K562 (cell line): ENCODE measurements around the gene MRPL27. TPM values are rescaled to one million over a fixed set of nuclear protein-coding genes. Genes with fewer than 3 reads are reported as not detected.

Source experiments
- ATF1 ChIP-seq, 2 experiments: fragments of 450-650 bp in 1 of 2; IDR thresholded peaks; 2 replicates each; pipeline ENCODE4 v1.6.1; 2016; ENCODE audit warnings: missing compliant biosample characterization in 1 of 2, missing genetic modification characterization in 1 of 2
- CAMTA2 ChIP-seq: fragments of 250-450 bp; sonication (Bioruptor Pico); conservative IDR thresholded peaks from 2 replicates; pipeline ENCODE4 v1.5.1; 2022
- CREB1 ChIP-seq, 2 experiments: sonication (generic) in 1 of 2; formaldehyde crosslinking in 1 of 2; IDR thresholded peaks; 2 replicates each; pipeline versions ENCODE4 v1.6.1 to v1.8.0; 2012 to 2022; ENCODE audit warnings: inconsistent platforms in 1 of 2, mild to moderate bottlenecking in 1 of 2, missing genetic modification reagents in 1 of 2, moderate library complexity in 1 of 2
- E2F4 ChIP-seq: sonication (generic); formaldehyde crosslinking; IDR thresholded peaks from 2 replicates; pipeline ENCODE4 v1.8.0; 2022; ENCODE audit warnings: mild to moderate bottlenecking, low read depth, missing genetic modification reagents
- ETV6 ChIP-seq, 3 experiments: fragments of 150-350 bp in 1 of 3; sonication (generic) in 1 of 3; formaldehyde crosslinking in 1 of 3; IDR thresholded peaks; 2 replicates each; pipeline versions ENCODE4 v1.6.1 to v1.8.0; 2014 to 2022; ENCODE audit warnings: borderline replicate concordance in 2 of 3, low read depth in 2 of 3, antibody characterized with exemption in 1 of 3, low read length in 1 of 3, mild to moderate bottlenecking in 1 of 3, missing genetic modification reagents in 1 of 3
- FOS ChIP-seq: IDR thresholded peaks from 3 replicates; pipeline ENCODE4 v1.6.1; 2011; ENCODE audit not compliant: insufficient read length; ENCODE audit errors: extremely low read depth
- GTF2B ChIP-seq: IDR thresholded peaks from 2 replicates; pipeline ENCODE4 v1.6.1; 2011; ENCODE audit not compliant: insufficient read length; ENCODE audit errors: extremely low read depth
- HDAC2 ChIP-seq: fragments of 450-650 bp; IDR thresholded peaks from 2 replicates; pipeline ENCODE4 v1.6.1; 2016; ENCODE audit warnings: mild to moderate bottlenecking
- ID3 ChIP-seq, 2 experiments: fragments of 250-450 bp in 1 of 2; fragments of 450-650 bp in 1 of 2; sonication (Bioruptor Pico) in 1 of 2; IDR thresholded peaks; 2 replicates each; pipeline versions ENCODE4 v1.6.1 to v1.8.0; 2016 to 2021; ENCODE audit warnings: mild to moderate bottlenecking in 2 of 2, moderate library complexity in 2 of 2, missing compliant biosample characterization in 1 of 2, missing genetic modification characterization in 1 of 2
- L3MBTL2 ChIP-seq: fragments of 450-650 bp; IDR thresholded peaks from 2 replicates; pipeline ENCODE4 v1.6.1; 2016; ENCODE audit warnings: mild to moderate bottlenecking, moderate library complexity
- NFXL1 ChIP-seq: fragments of 450-650 bp; formaldehyde crosslinking; IDR thresholded peaks from 2 replicates; pipeline ENCODE4 v1.4.0; 2021; ENCODE audit warnings: mild to moderate bottlenecking
- PHF20 ChIP-seq: fragments of 450-650 bp; IDR thresholded peaks from 2 replicates; pipeline ENCODE4 v1.6.1; 2018; ENCODE audit not compliant: partially characterized antibody
- PHF21A ChIP-seq: fragments of 450-650 bp; IDR thresholded peaks from 2 replicates; pipeline ENCODE4 v1.6.1; 2017; ENCODE audit warnings: low read depth, borderline replicate concordance
- PHF8 ChIP-seq: fragments of 200-600 bp; sonication (generic); IDR thresholded peaks from 2 replicates; pipeline ENCODE4 v1.6.1; 2012; ENCODE audit warnings: mixed run types, mild to moderate bottlenecking, inconsistent platforms, low read length, moderate library complexity, borderline replicate concordance
- SMAD4 ChIP-seq: fragments of 250-450 bp; sonication (Bioruptor Pico); conservative IDR thresholded peaks from 2 replicates; pipeline ENCODE4 v1.8.0; 2021; ENCODE audit warnings: inconsistent platforms, mild to moderate bottlenecking, moderate library complexity
- SMARCE1 ChIP-seq: fragments of 450-650 bp; IDR thresholded peaks from 2 replicates; pipeline ENCODE4 v1.7.1; 2016; ENCODE audit warnings: mild to moderate bottlenecking
- TAF15 ChIP-seq: fragments of 200-400 bp; formaldehyde crosslinking; IDR thresholded peaks from 2 replicates; pipeline ENCODE4 v1.6.1; 2017; ENCODE audit warnings: mild to moderate bottlenecking, low read depth, low read length, moderate library complexity
- ZKSCAN1 ChIP-seq: fragments of 150-350 bp; IDR thresholded peaks from 2 replicates; pipeline ENCODE4 v1.6.1; 2016; ENCODE audit warnings: low read depth, low read length
- ZKSCAN3 ChIP-seq: fragments of 250-450 bp; sonication (Bioruptor Pico); IDR thresholded peaks from 2 replicates; pipeline ENCODE4 v1.4.0; 2020
- ZMIZ1 ChIP-seq, 2 experiments: fragments of 150-350 bp in 1 of 2; IDR thresholded peaks; 2 replicates each; pipeline ENCODE4 v1.6.1; 2012 to 2016; ENCODE audit warnings: low read depth in 2 of 2, low read length in 2 of 2, mild to moderate bottlenecking in 1 of 2, moderate library complexity in 1 of 2
- ZNF282 ChIP-seq: sonication (generic); formaldehyde crosslinking; IDR thresholded peaks from 2 replicates; pipeline ENCODE4 v1.8.1; 2023; ENCODE audit warnings: missing genetic modification reagents
- polyA plus RNA-seq, 8 experiments: library from polyadenylated mRNA; depleted of rRNA in 4 of 8; stranded (reverse) in 5 of 8; unstranded in 3 of 8; fragments of >200 nt; fragmentation: Nextera tagmentation in 2 of 8; fragmentation: Illumina TruSeq in 1 of 8; extraction: Ambion mirVana in 2 of 8; extraction: Trizol in 1 of 8; gene quantifications; 2 replicates each; pipeline versions ENCODE4 v1.2.1 to v1.2.3, GENCODE V29; 2011 to 2014; ENCODE audit warnings: inconsistent platforms in 1 of 8, missing spikeins in 1 of 8
- total RNA-seq, 7 experiments: library from RNA; depleted of rRNA in 6 of 7; stranded (reverse); fragments of >200 nt in 6 of 7; fragmentation: Illumina TruSeq in 2 of 7; extraction: Trizol in 2 of 7; gene quantifications; 2 replicates each; pipeline versions ENCODE4 v1.2.1 to v1.2.3, GENCODE V29; 2011 to 2021; ENCODE audit warnings: low replicate concordance in 1 of 7

The MRPL27 gene
- total and polyA plus RNA-seq, 9 of the 15 experiments (the other 6 are each of a cell fraction or from before 2014, with no cell fraction given), result 96.3 to 401 (median 142) TPM

GRCh38 chr17:50397111-50397918 is 24.3 kb upstream of the MRPL27 start, which contains the start of gene LRRC59 (continued):
- TF ChIP-seq ZMIZ1 (IDR thresholded peaks at IDR 0.05; ENCODE audit: low read depth in 2 of 2, low read length in 2 of 2) (0 out of 4 replicates have a peak, but pooled peaks of 1 of the 2 experiments have one; percentile 43), ZNF282 (CRISPR knock-in tag) (no peak), FOS (no peak), ZKSCAN1 (peak; percentile 58; the same call in 1 of the 2 replicates), SMAD4 (CRISPR knock-in tag) (peak; percentile 73; the same call in 1 of the 2 replicates), TAF15 (no peak), SMARCE1 (no peak), E2F4 (CRISPR knock-in tag) (peak; percentile 43; the same call in 1 of the 2 replicates), ETV6 (IDR thresholded peaks at IDR 0.05; ENCODE audit: borderline replicate concordance in 1 of 2, low read depth in 2 of 2, low read length in 1 of 2) (no peak), ETV6 (CRISPR knock-in tag; IDR thresholded peaks at IDR 0.05; ENCODE audit: borderline replicate concordance) (no peak), GTF2B (no peak), PHF21A (peak; percentile 43; the same call in 1 of the 2 replicates), NFXL1 (CRISPR knock-in tag) (no peak), PHF8 (peak; percentile 93), ZKSCAN3 (CRISPR knock-in tag) (no peak), ID3 (CRISPR knock-in tag; IDR thresholded peaks at IDR 0.05) (no peak), ID3 (tag; IDR thresholded peaks at IDR 0.05) (peak; percentile 93), PHF20 (peak; percentile 89), HDAC2 (0 out of 2 replicates have a peak, but pooled peaks have one; percentile 40), ATF1 (CRISPR knock-in tag; IDR thresholded peaks at IDR 0.05) (peak; percentile 86), ATF1 (tag; IDR thresholded peaks at IDR 0.05) (peak; percentile 98), CREB1 (IDR thresholded peaks at IDR 0.05) (peak; percentile 94), CREB1 (CRISPR knock-in tag; IDR thresholded peaks at IDR 0.05) (peak; percentile 98), CAMTA2 (CRISPR knock-in tag) (no peak), L3MBTL2 (peak; percentile 89)
